8988T (cell line): Measurements from ENCODE around the gene MSX1.

Experiments used
- DNase-seq: peaks from one replicate; pipeline ENCODE4 v3.0.0; 2011

The MSX1 gene

GRCh38 chr4:4871242-4871572 is 11.7 kb downstream of the MSX1 start:
- DNase-seq, result no peak

GRCh38 chr4:4871573-4872313 is 12.3 kb downstream of the MSX1 start:
- no peak for DNase-seq

DNA sequence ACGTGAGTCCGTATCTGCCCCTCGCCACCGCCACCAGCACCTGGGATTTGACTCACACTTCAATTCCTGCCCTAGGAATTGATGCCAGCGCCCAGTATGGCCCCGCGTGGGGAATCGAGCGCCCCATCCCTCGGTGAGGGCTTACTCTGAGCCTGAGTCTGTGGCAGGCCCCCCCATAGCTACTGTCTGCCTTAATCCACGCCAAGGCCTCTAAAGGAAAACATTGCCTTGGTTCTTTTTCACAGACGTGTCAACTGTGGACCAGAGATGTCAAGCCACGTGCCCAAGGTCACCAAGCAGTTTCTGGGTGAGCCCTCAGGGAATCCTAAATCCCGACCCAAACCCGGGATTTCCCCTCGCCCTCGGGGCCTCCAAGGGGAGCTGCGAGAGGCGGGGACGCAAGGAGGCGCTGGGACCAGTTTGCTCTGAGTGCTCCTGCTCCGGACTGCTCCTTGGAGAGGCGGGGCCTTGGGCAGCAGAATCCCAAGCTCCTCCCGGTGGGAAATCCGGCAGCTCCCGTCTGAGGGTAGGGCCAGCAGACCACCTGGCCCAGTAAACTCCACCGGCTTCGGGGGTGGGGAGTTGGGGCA is 12.9 kb downstream of the MSX1 start:
- no peak for DNase-seq

- no peak for DNase-seq
Observed at GRCh38 chr4:4873203-4873602, 13.7 kb downstream of the MSX1 start.

- DNase-seq, result no peak
Observed at GRCh38 chr4:4874254-4874653, 14.8 kb downstream of the MSX1 start.

GRCh38 chr4:4875147-4875546 is 15.7 kb downstream of the MSX1 start:
- no peak for DNase-seq

- no peak for DNase-seq
Observed at GRCh38 chr4:4875611-4876010, 16.1 kb downstream of the MSX1 start.

DNA sequence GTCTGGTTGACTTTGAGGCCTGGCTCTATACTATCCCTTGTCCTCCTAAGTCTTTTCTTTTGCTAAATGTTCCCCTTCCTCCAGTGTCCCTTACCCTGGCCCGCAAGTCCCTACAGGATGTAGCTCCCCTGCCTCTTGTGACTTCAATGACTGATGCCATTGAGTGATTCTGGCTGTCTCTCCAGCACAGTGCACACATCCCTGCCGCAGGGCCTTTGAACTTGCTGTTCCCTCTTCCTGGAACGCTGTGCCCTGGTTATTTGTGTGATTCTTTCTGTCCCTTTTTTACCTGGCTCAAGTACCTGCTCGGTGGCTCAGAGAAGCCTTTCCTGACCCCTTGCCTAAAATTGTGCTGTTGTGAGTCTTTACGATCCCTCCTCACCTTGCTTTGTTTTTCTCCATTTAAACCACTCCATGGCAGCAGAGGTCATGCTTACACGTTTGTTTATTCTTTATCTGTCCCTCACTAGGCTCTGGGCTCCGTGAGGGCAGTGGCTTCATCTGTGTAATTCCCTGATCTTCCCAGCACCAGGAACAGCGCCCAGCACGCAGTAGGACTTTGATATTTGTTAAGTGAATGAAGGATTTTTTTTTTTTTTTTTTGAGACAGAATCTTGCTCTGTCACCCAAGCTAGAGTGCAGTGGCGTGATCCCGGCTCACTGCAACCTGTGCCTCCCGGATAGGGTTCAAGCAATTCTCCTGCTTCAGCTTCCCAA is 17.6 kb downstream of the MSX1 start:
- no peak for DNase-seq

- no peak for DNase-seq
Observed at GRCh38 chr4:4880492-4880891, 21.0 kb downstream of the MSX1 start.

GRCh38 chr4:4881432-4881831 is 22.0 kb downstream of the MSX1 start:
- DNase-seq, result no peak

- DNase-seq, result no peak
Observed at GRCh38 chr4:4884611-4885010, 25.1 kb downstream of the MSX1 start.

DNA sequence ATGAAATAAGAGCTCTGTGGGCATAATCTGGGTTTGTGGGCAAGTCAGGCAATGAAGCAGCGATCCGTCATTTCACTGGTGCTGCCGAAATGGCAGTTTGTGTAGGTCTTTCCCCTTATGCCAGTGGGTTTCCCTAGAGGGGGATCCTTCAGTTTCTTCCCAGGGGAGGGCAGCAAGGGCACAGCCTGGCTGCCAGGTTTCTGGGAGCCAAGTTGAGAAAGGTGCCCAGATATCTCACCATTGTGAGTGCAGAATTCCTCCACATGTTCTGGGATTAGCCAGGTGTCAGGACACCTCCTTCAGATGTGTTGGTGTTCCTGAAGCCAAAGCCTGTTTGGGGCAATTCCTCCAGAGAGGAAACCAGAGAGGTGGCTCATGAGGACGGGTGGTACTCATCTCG is 28.0 kb downstream of the MSX1 start:
- no peak for DNase-seq

GRCh38 chr4:4888695-4889094 is 29.2 kb downstream of the MSX1 start:
- DNase-seq, result no peak

DNA sequence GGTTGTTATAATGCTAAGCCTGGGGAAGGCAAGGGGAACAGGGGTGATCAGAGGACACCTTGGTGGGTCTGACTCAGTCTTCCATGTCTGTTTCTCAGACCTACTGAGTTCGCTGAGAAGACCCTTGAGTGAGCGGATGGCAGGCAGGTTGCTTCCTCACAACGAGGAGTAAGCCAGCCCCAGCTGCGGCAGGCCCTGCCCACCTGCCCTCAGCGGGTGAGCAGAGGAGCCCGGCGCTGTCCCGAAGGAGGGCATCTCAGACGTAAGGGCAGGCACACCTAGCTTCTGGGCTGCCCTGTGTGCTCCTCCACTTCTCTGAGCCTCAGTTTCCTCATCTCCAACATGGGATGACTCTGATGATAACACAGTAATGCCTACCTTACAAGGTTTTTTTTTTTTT is 30.3 kb downstream of the MSX1 start:
- DNase-seq, result no peak

- DNase-seq, result no peak
Observed at GRCh38 chr4:4890574-4891255, 31.2 kb downstream of the MSX1 start.

GRCh38 chr4:4893721-4894120 is 34.3 kb downstream of the MSX1 start:
- no peak for DNase-seq

GRCh38 chr4:4899202-4899925 is 39.9 kb downstream of the MSX1 start:
- DNase-seq, result no peak

- DNase-seq, result no peak
Observed at GRCh38 chr4:4901877-4902276, 42.4 kb downstream of the MSX1 start.

GRCh38 chr4:4912155-4912554 is 52.7 kb downstream of the MSX1 start:
- no peak for DNase-seq

DNA sequence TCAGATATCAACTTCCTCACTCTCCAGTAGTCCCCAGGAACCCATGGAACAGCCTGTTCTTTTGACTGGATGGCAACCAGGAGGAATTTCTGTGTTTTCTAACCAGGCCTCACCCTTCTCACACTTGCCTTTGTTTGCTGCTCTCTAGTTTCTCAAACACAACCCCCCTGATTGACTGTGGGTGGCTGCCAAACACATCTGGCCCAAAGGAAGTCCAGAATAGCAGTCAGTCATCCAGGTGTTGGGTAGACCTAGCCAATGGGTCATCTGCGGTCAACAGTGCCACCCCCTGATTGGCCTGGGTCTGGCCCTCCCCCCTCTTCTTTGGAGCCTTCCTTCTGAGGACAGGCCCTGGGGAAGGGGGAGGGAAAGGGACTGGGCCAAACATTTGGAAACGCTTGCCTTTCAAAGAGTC is 53.7 kb downstream of the MSX1 start:
- DNase-seq, result no peak
